HG02885 (cell line): Measurements from ENCODE around the gene TBX1.
"Not testable (repeated sequence)": the region's sequence is repeated elsewhere in the genome, so short reads cannot be mapped to it uniquely, and the experiment has no call there.

Source experiments
- ATAC-seq: cut with Tn5 transposase; IDR thresholded peaks from one replicate; pipeline ENCODE4 v1.9.1; 2021; ENCODE audit warnings: mild to moderate bottlenecking; ENCODE audit not compliant: unreplicated experiment, poor library complexity

TBX1 gene

DNA sequence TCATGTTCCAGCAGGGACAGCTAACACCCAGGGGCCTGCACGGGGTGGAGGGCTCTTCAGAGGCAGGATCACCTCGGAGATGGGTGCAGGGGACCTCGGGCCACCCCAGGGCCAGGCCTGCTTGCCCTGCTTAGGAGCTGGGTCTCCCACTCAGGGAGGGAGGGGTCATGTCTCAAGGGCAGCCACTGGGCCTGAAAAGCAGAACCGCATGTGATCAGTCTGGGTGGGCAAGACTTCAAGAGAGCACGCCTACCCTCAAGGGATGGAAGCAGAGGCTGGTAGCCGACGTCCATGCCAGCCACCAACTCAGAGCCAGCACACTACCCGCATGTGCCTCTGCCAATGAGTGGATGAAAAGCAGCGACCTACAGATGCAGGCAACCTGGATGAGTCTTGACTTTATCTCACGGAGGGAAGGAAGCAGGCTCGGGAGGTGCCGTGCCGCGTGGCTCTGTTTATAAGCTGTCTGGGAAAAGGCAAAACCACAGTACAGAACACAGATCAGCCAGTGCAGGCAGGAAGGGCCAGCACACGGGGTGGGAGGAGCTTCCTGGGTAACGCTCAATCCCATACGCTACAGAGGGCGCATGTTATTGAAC is 16.0 kb downstream of the TBX1 start:
- ATAC-seq = no peak

DNA sequence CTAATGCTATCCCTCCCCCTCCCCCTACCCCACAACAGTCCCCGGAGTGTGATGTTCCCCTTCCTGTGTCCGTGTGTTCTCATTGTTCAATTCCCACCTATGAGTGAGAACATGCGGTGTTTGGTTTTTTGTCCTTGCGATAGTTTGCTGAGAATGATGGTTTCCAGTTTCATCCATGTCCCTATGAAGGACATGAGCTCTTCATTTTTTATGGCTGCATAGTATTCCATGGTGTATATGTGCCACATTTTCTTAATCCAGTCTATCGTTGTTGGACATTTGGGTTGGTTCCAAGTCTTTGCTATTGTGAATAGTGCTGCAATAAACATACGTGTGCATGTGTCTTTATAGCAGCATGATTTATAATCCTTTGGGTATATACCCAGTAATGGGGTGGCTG is 16.6 kb downstream of the TBX1 start:
- not testable (repeated sequence) for ATAC-seq

DNA sequence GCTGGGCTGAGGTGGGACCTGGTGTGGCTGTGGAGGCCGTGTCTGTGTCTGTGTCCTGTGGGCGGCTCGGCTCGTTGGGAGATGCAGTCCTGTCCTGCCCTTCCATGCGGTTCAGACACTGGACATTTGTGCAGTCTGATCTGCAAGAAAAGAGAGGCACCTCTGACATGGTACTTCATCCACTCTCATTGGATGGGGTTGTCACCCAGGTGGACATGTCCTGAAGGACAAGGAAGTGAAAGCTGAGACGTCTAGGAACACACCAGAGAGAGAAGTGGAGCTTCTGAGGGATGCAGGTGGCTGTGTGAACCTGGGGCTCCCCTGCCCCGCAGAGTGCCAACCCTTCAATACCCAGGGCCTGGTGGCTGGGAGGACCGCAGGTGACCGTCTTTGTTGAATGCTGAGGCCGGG is 18.4 kb downstream of the TBX1 start:
- no peak for ATAC-seq

DNA sequence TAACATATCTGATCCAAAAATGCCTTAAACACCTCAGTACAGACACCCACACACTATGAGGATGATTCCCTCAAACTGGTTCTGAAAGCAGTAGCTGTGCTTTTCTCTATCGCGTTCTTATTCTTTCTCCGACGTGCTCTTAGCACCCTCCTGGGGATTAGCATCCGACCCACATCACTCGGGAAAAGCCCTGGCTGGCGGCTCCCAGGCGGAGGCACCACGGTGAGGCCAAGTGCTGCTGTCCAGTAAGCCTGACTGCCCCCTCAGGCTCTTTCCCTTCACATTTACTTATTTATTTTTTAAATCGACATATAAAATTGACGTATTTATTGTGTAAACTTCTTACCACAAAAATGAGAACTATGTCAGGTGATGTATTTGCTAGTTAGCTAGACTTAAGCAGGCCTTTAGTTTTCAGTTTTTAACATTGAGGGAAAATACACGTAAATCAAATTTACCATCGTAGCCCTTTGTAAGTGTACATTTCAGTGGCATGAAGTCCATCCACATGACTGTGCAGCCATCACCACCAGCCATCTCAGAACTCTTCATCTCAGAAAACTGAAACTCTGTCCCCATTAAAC is 19.2 kb downstream of the TBX1 start:
- ATAC-seq = no peak

DNA sequence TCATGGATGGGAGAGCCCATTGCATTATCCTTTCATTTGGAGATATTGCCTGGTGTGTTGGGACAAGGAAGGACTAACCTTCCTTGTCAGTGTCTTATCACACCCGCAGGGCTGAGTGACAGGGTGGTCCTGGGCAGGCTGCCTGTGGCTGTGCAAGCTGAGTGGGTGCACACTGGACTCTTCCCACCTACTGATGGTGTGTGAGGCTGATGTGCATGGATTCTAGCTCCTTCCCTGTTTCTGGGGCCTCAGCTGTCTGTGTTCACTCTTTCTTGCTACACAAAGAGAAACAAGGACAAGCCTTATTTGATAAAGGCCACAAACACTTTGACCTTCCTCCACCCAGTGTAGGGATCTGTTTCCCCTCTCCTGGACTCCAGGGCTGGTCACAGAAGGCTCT is 22.0 kb downstream of the TBX1 start:
- ATAC-seq = no peak

DNA sequence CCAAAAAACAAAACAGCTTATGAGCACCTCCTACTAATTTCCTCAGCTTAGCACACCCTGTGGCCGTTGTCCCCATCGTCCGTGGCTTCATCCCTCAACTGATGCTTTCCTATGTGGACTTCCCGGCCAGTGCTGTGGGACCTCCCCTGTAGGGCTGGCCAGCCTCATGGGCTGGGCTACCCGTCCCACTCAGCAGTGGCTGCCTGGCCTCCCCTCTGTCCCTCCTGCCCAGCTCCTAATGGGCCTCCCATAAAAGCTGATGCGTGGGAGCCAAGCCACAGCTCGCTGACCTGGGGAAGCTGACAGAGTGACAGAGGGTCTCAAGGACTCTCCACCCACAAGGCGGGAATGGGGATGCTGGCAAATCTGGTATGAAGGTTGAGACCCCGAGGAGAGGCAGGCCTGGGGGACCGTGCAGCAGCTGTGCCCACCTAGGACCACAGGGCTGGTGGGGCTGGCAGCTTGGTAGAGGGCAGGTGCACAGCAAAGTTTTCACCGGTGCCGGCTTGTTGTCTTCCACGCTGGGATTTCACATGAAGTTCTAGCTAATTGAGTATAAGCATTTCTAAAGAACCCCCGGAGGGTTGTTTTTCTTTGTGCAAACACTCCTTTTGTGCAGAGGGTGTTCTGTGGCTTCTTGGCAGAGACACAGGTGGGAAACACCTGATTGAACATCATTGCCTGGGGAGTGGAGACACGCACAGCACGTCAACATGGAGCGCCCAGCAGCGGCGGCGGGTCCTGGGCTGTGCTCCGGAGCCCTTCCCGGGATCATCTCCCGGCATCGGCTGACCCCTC is 23.2 kb downstream of the TBX1 start:
- no peak for ATAC-seq

DNA sequence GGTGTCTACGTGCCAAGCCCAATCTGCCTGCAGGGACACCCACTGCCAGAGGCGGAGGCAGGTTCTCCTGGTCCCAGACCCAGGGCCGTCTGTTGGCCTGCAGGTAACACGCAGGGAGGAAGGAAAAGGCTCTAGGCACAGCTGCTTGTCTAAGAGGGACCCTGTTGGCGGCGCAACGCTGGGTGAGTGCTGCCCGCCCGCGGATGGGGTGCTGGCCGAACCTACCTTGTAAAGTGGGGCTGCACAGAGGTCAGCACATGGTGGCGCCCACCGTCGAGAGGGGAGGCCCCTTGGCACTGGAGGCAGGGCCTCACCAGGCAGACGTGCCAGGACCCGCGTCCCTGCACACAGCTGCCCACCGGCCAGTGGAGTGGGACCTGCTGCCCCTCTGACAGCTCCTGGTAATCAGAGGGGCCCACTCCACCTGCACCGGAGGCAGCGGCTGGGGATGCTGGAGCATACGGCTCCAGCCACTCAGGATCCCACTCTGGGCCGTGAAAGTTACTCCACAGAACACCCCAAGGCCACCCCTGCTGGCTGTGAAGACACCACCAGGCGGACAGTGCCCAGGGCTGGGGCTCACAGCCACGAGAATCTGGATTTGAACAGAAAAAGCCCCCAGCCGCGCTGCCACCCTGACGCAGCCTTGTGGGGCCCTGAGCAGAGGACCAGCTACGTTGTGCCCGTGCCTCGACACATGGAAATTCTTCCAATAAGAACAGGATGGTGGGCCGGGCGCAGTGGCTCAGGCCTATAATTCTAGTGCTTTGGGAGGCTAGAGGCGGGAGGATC is 24.0 kb downstream of the TBX1 start:
- no peak for ATAC-seq

DNA sequence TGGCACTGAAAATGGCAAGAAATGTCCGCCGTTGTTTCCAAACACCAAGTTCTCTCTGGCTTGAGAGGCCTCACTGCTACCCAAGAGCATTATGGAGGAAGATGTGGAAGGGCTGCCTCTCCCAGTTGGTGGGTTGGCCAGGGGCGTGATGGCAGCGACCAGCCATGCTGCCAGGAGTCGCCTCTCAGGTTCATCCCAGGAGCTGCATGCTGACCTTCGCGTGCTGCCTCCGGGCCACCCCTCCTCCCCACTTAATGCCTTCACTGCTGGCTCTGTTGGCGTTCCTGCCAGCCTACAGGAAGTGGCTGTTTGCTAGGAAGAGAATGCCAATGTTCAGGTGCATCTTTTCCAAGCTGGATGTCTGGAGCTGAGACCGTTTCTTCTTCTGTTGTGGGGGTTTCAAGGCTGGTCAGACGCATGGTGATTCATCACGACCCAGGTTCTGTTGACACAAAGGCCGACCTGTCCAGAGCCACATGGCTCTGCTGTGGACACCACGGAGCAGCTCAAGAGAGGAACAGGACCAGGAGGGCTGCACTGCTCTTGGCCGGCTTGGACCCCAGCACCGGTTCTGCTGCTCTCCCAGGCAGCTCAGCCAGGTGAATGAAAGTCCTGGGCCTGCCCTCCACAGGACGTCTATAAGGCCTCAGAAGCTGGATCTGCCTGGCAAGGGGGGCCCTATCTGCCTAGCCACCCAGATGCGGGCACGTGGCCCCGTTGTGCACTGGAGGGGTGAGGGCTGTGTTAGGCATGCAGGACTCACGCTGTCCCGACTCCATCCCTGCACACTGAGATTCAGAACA is 25.1 kb downstream of the TBX1 start:
- ATAC-seq = no peak

DNA sequence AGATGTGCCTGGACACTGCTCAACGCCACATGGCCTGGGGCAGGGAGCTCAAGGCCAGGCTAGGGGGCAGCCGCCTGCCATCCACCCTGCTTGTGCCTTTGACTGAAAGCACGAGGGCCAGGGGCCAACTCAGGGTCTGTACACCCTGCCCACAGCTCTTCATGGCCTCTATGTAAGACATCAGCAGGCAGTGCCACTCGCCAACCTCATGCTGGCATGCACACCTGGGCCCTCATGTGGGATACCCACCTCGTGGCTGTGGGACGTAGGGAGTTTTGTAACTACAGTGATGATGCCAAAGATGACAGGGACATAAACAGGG is 25.6 kb downstream of the TBX1 start:
- ATAC-seq = no peak

DNA sequence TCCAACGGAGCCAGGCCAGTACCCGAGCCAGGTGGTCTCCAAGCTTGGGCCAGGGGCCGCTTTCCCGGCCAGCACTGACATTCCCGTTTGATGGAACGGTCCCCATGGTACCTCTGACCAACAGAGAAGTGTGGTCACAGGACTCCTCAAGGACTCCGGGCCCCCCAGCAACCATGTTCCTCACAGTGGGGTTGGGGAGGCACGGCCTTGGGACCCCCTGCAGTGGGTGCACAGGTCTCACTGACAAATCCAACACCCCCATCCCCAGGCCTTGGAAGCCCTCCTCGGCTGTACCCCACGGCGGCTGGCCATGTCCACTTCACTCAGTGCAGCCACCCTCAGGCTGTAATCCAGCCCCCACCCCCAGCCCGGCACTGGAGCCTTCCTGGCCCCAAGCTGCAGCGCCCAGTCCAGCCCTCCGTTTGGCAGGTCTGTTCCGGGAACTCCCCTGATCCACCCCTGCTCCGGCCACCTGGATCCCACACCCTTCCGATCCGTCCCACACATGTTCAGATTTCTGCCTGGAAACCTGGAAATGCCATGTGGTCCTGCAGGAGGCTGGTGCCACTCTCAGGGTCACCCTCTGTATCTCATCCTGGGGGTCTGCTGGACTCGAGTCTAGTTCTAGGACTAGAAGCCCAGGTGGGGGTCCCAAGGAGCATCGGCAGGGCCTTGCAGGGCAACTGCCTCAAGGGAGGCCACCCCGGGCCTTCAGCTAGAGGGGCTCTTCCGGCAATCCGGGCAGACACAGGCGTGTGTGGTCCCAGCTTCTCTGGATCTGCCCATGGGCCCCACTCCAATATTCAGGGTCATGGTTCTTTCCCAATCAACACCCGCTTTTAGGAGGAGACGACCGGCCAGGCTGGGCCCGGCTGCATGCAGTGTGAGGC is 26.6 kb downstream of the TBX1 start:
- no peak for ATAC-seq

DNA sequence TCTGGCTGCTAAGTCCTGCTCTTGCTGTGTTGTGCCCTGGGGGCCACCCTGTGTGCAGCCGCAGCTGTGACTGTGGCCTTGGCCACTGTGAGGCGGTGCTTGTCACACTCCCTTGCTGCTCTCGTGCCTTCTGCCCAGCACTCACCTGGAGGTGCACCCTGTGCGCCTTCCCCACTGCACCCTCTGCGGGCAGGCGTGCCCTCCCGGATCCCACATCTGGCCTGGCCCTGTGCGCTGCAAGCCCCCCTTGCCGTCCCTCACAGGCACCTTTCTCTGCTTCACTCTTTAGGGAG is 27.2 kb downstream of the TBX1 start:
- ATAC-seq = no peak

DNA sequence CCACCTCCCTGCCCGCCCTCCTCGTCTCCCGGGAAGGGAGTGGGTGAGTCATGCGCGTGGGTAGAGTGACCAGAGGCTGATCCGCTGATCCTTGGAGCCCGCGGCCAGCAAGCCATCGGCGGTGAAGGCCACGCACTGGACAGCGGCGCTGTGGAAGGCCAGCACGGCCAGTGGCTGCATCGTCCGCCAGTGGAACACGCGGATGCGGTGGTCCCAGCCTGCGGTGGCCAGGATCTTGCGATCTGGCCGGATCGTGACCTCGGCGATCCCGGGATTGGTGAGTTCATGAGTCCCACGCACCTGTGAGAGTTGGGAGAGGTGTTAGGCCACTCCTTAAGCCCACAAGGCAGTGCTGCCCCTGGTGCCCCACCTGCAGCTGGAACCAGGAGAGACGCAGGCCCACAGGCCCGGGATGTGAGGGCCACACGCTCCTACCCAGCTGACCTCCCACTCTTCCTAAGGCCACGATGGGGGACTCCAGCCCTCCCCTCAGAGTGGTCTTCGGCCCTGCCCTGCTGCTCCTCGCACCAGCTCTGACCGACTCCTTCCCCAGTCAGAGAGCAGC is 28.2 kb downstream of the TBX1 start:
- ATAC-seq = no peak

DNA sequence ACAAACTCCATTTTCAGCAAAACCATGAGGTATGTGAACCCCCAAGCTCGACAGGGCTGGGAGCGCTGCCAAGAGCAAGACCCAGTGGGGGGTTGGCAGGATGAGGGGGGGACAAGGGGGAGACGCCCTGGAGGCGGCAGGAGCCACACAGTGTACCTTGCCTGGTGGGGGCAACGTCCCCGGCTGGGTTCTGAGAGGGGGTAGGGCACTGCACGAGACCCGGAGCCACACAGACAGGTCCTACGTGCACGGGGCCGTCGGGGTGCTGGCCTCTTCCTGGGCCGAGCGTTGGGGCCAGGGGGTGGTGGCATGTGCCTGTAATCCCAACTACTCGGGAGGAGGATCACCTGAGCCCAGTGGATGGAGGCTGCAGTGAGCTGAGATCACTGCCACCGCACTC is 28.8 kb downstream of the TBX1 start:
- no peak for ATAC-seq

DNA sequence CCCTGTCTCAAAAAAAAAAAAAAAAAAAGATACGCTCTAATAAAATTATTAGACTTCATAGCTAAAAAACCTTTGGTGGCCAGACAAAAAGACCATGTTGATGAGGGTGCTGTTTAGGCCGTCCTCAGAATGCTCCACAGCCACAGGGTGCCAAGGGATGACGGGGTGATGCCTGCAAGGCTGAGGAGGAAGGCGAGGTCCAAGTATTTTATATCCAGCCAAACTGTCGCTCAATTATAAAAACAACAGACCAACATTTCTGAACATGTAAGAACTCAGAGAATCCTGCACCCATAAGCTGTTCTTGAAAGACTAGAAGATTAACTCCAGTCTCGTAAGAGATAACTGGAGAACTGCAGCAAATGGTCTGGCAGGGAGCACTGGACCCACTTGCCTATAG is 29.2 kb downstream of the TBX1 start:
- no peak for ATAC-seq

DNA sequence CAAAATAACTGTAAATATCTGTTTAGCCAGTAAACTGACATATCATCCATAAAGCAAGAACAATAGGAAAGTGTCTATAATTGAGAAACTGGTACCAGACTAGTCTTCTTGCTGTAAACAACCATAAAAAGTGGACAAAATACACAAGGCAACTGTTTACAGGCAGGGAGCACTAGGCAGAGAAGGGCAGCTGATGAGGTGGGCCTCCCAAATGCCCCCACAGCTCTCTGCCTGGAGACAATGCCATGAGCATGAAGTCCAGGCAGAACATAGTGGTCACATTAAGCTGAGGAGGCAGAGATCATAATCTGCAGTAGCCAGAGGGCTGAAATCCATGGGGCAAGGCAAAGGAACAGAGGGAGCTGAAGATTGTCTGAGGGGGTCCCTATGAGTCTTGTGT is 30.7 kb downstream of the TBX1 start:
- ATAC-seq = no peak

DNA sequence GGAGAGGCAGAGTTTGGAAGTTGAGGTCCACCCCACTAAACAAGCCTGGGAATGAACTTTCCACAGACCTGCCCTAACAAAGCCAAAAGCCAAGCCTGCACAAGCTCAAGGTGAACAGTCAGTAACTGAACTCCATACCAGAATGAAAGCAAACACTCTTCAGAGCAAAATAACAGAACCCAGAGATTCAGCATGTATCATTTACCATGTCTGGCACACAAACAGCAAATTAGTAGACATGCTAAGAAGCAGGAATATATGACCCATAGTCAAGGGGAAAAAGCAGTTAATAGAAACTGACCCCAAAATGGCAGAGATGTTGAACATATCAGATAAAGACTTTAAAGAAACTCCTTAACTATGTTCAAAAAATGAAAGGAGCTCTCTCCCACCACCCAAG is 31.3 kb downstream of the TBX1 start:
- ATAC-seq = no peak

DNA sequence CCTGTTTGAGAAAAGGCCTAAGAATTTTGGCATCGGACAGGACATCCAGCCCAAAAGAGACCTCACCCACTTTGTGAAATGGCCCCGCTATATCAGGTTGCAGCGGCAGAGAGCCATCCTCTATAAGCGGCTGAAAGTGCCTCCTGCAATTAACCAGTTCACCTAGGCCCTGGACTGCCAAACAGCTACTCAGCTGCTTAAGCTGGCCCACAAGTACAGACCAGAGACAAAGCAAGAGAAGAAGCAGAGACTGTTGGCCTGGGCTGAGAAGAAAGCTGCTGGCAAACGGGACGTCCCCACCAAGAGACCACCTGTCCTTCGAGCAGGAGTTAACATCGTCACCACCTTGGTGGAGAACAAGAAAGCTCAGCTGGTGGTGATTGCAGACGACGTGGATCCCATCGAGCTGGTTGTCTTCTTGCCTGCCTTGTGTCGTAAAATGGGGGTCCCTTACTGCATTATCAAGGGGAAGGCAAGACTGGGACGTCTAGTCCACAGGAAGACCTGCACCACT is 31.9 kb downstream of the TBX1 start:
- ATAC-seq = not testable (repeated sequence)

DNA sequence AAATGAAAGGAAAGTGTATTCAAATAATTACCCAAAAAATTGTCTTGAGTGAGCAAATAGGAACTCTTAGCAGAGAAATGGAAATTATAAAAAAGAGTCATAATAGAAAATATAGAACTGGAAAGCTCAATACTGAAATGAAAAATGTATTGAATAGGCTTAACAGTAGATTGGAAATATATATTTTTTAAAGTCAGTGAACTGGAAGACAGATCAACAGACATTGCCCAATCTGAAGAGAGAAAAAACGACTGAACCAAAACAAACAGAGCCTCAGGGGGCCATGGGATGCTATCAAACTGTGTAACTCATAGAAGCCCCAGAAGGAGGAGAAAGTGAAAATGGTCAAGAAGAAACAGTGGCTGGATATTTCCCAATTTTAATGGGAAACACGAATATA is 32.6 kb downstream of the TBX1 start:
- no peak for ATAC-seq

DNA sequence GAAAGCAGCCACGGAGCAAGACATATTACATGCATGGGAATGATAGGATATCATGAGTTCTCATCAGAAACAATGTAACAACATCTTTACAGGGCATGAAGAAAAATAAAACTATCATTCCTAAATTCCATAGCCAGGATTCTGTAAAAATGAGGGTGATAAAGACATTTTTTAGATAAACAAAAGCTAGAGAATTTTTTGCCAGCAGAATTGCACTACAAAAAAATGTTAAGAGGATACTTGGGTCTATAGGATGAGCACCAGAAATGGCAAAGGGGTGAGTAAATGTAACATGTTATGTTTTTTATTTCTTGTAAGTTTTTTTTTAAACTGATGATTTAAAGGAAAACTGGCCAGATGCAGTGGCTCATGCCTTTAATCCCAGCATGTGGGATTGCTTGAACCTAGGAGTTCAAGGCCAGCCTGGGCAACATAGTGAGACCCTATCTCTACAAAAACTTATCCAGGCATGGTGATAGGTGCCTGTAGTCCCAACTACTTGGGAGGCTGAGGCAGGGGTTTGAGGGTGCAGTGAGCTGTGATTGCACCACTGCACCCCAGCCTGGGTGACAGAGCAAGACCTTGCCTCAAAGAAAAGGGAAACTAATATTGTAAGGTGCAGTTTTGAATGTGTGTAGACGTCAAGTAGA is 33.2 kb downstream of the TBX1 start:
- no peak for ATAC-seq
